Upper lobe of left lung (tissue), 4 donors: ENCODE results near the gene CRLF1.

ENCODE experiments used
- EP300 ChIP-seq, 4 donors: sonication (generic); formaldehyde crosslinking; IDR thresholded peaks; one replicate each; pipeline ENCODE4 v1.5.1; 2017; ENCODE audit warnings: antibody characterized with exemption in 4 of 4, control low read depth in 2 of 4
- POLR2AphosphoS5 ChIP-seq, 2 donors: sonication (generic); formaldehyde crosslinking; IDR thresholded peaks; one replicate each; pipeline ENCODE4 v1.5.1; 2017; ENCODE audit warnings: antibody characterized with exemption in 2 of 2
- TF ChIP-seq, protein P1 (sequence below), 6 experiments: fragments of 450-650 bp in 4 of 6; fragments of 200-600 bp in 2 of 6; sonication (generic) in 2 of 6; IDR thresholded peaks; one replicate each; pipeline ENCODE4 v1.5.1; 2016 to 2019; ENCODE audit warnings: antibody characterized with exemption in 6 of 6

DNA sequence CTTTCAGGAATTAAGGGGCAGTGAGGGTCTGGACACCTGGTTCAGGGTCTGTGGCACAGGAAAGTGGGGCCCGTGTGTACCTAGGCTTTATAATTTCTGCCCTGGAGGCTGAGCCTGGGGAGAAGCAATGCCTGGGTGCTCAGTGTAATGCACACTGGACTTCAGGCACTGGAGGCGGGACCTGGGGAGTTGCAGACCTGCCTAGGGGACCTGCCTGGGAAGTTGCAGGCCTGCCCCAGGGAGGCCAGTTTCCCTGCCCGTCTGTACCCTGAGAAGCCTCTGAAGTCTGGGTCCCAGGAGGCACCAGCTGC lies 3.6 kb upstream of the CRLF1 start:
- TF ChIP-seq POLR2AphosphoS5 (IDR thresholded peaks at IDR 0.05) = no peak
- TF ChIP-seq EP300 (IDR thresholded peaks at IDR 0.05) = no peak
- TF ChIP-seq, protein P1, sequence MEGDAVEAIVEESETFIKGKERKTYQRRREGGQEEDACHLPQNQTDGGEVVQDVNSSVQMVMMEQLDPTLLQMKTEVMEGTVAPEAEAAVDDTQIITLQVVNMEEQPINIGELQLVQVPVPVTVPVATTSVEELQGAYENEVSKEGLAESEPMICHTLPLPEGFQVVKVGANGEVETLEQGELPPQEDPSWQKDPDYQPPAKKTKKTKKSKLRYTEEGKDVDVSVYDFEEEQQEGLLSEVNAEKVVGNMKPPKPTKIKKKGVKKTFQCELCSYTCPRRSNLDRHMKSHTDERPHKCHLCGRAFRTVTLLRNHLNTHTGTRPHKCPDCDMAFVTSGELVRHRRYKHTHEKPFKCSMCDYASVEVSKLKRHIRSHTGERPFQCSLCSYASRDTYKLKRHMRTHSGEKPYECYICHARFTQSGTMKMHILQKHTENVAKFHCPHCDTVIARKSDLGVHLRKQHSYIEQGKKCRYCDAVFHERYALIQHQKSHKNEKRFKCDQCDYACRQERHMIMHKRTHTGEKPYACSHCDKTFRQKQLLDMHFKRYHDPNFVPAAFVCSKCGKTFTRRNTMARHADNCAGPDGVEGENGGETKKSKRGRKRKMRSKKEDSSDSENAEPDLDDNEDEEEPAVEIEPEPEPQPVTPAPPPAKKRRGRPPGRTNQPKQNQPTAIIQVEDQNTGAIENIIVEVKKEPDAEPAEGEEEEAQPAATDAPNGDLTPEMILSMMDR (IDR thresholded peaks at IDR 0.05) = no peak
